ENCODE results near the gene ZNF664. TPM values are rescaled to one million over a fixed set of nuclear protein-coding genes. Genes with fewer than 3 reads are reported as not detected.

ZNF664 gene
- total and polyA plus RNA-seq, 2 of the 4 experiments (the other 2 are of a cell fraction) = 29.9 to 32.6 TPM

- Histone ChIP-seq H3K36me3 (ENCODE audit: control insufficient read depth, insufficient read depth, low read length) (peaks cover 2% of the 10 kb centered on the region; the same call in 1 of the 2 replicates), H2AK5ac (ENCODE audit: low read depth, low read length) (no peak overlapping the region), H2BK5ac (ENCODE audit: low read depth, low read length, poor library complexity, severe bottlenecking) (no peak overlapping the region), H3K4me2 (ENCODE audit: low read depth, low read length) (no peak overlapping the region), H3K23ac (ENCODE audit: low read depth, low read length) (no peak overlapping the region), H4K20me1 (ENCODE audit: insufficient read depth, low read length) (peaks cover 3% of the 10 kb centered on the region; the same call in 1 of the 2 replicates), H2AK9ac (replicated peaks; ENCODE audit: low read depth, low read length, poor library complexity) (no peak overlapping the region), H3K27ac (ENCODE audit: insufficient read depth, low read length) (no peak overlapping the region), H3K9me1 (ENCODE audit: insufficient read depth, low read length) (peaks cover 11% of the 10 kb centered on the region), H3K4me3 (ENCODE audit: insufficient read depth, low read depth, low read length) (no peak overlapping the region), H3K4me1 (ENCODE audit: control insufficient read depth, insufficient read depth, low read length) (no peaks in the 10 kb centered on the region), H2BK20ac (ENCODE audit: low read depth, low read length) (no peak overlapping the region), H2AFZ (replicated peaks; ENCODE audit: low read length, poor library complexity) (no peak overlapping the region), H4K5ac (ENCODE audit: low read depth, low read length) (no peak overlapping the region), H3K4ac (ENCODE audit: low read depth, low read length) (no peak overlapping the region), H2BK120ac (ENCODE audit: low read depth, low read length) (no peak overlapping the region), H3K18ac (ENCODE audit: low read depth, low read length) (no peak overlapping the region), H3K56ac (ENCODE audit: extremely low read depth, insufficient read depth, low read length) (no peak overlapping the region), H4K91ac (ENCODE audit: insufficient read depth, low read depth, low read length) (no peak overlapping the region), H3K9ac (ENCODE audit: low read depth, low read length) (no peak overlapping the region), H3K27me3 (ENCODE audit: control insufficient read depth, insufficient read depth, low read length) (no peaks in the 10 kb centered on the region), H3K14ac (replicated peaks; ENCODE audit: low read depth, low read length) (no peak overlapping the region), H2BK15ac (ENCODE audit: low read depth, low read length) (no peak overlapping the region), H4K8ac (ENCODE audit: low read depth in 2 of 2, low read length in 2 of 2) (no peak overlapping the region), H3K79me1 (ENCODE audit: low read depth in 1 of 2, low read length in 2 of 2) (peaks cover 29 to 68% of the 10 kb centered on the region in 2 experiments), H3K9me3 (ENCODE audit: control insufficient read depth, insufficient read depth, low read length) (no peaks in the 10 kb centered on the region)
- POLR2A ChIA-PET (ENCODE audit: unreplicated experiment) = no interaction called here
- WGBS, 2 experiments (ENCODE audit: extremely low coverage in 2 of 2, insufficient read length in 1 of 2) = 100% methylated on average over 1 of the region's 4 CpGs; no CpG with 5 or more reads in 1 of the 2 experiments
- CTCF ChIA-PET = no interaction called here
- no peak for DNase-seq
- BruUV-seq (replicated peaks) = no TSS peak
- TF ChIP-seq CTCF (conservative IDR thresholded peaks at IDR 0.05; ENCODE audit: low read depth, low read length) = no peak
- TF ChIP-seq RCOR1 (IDR thresholded peaks at IDR 0.05; ENCODE audit: insufficient replicate concordance, low read length) = no peak
- no peak for TF ChIP-seq RAD21 (IDR thresholded peaks at IDR 0.05; ENCODE audit: low read length)
- no peak for TF ChIP-seq RFX5 (IDR thresholded peaks at IDR 0.05; ENCODE audit: low read depth, low read length)
- no peak for TF ChIP-seq SMC3 (IDR thresholded peaks at IDR 0.05; ENCODE audit: low read depth, low read length)
- no peak for TF ChIP-seq NFE2L2 (IDR thresholded peaks at IDR 0.05; ENCODE audit: low read depth, low read length)
- no peak for TF ChIP-seq CHD1 (IDR thresholded peaks at IDR 0.05; ENCODE audit: low read depth, low read length)
- dilution Hi-C loops (cut with HindIII; ENCODE audit: low sequenced_read_pairs, unreplicated experiment) (no loop called here), in situ Hi-C loops (cut with MboI; ENCODE audit: low sequenced_read_pairs) (no loop called here), intact Hi-C loops (cut with micrococcal nuclease) (loop anchor here (1.0 kb wide), 1 partner anchor 9 kb away; no protein-coding TSS in a partner anchor)
- ATAC-seq (ENCODE audit: low read depth) = no peak
Measured at GRCh38 chr12:123960856-123961255, 12.2 kb upstream of the ZNF664 start.

All from IMR-90 (cell line).